ENCODE measurements around the gene PLPP3.
A peak's percentile ranks its signal among the peaks of the same experiment; 100 is the strongest.

Gene PLPP3

GRCh38 chr1:56456435-56457101 is 122.8 kb downstream of the PLPP3 start:
- DNase-seq, result no peak

- DNase-seq, result no peak
Measured at GRCh38 chr1:56453417-56454078, 125.8 kb downstream of the PLPP3 start.

- DNase-seq, result no peak
Measured at GRCh38 chr1:56453016-56453415, 126.3 kb downstream of the PLPP3 start.

DNA sequence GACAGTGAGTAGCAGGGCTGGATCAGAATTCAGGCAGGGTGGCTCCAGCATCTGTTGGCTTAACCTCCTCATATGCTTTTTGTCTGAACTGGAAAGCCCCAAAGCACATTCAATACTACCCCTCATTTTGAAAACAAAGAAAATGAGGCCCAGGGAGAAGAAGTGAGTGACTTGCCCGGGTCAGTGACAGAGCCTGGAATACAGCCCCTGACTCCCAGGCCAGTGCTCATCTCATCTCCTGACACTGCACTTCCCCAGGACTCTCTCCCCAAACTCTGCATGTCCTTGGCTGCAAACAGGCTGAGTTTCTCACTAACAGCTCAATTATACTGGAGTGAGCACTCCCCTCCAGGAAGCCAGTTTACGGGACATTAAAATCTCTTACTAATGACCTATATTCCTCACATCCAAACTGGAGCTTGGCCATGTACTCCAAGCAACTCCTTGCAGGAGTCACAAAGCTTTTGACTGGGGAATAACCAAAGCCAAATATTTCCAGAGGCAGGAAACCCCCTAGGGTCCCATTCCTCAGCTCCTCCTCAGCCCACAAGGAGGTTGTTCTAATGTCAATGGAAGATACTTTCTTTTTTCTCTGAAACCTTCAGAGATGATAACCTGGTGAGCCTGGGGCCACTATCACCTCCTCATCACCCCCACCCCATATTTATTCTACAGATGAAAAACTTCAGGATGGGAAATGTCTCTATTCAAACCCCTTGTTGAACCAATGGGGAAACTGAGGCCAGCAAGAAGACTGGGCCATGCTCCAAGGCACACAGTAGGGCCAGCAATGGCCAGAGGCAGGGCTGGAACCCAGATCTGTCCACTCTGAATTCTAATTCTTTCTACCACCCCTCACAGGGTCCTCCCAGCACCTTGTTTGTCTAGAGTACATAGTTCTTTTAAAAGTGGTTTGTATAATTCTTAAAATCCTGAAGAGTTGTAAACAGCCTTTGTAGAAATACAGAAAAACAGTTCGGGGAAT is 127.0 kb downstream of the PLPP3 start:
- DNase-seq, result no peak

DNA sequence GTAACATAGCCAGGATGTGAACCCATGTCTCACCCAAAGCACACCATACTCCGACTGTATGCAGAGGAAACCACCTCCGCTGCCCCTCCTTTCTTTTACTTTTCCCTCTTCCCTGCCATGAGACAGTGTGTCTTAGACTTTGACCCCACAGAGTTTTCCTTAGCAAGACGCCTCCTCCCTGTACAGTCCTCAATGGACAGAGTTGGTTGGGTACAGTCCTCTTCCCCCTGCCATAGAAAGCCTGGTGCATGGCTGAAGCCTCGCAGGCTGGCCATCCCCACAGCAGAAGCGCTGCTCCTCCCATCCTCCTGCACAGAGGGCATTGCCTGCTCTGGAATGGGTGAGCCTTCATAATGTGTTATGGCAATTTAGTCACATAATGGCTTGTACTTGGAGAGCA is 127.9 kb downstream of the PLPP3 start:
- no peak for DNase-seq

DNA sequence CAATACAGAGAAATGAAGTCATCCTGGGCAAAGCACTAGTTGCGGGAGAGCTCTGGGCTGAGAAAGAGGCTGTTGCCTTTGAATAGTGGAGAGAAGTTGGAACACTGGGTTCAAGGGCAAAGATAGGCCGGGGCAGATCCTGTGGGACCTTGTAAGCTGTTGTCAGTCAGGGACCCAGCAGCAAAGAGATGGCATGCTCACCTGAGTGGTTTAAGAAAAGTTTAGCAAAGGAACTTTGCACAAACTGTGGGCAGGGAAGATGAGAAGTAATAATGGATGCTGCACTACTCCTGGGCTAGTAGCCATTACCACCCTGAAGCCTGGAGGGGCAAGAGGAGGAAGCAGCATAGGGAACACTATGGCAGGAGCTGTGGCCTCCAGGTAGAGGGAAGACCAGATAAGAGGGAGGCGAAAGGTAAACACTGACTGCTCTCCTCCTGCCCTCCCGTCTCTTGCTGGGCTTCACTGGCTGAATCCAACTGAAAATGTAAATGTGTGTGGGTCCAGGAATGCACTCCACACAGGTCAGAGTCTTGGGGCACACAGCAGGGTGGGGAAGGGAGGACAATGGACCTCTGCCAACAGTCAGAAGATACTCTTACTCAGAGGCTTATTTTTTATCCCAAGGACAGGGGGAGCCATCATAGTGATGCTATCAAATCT is 129.2 kb downstream of the PLPP3 start:
- DNase-seq, result no peak

DNA sequence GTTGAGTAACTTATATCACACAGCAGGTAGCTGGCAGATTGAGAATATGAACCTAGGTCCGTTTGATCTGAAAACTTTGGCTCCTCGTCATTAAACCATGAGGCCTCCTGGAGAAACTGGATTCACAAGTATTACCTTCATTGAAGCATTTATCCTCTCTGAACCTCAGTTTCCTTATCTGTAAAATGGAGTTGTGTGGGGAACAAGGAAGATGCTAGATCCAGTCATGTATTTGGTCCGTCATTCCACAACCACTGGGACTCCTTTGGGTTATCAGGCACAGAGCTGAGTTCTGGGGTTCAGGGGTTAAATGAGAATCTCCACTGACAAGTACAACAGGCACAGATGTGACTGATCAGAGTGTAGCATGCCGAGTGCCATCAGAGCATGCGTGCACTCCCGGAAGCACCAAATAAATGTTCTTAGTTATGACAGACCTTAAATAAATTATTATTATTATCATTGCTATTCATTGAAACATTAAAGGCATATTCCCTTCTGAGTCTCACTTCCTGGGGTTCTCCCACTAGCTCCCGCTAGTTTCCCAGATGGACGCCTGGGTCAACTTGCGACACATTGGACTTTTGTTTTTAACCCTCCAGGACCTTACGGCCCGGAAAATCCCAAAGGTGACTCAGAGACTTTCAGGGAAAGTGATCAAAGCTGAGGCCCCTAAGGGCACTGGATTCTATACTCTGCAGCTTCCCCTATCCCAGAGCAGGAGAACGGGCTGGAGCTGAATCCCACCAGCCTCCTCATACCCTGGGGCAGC is 130.6 kb downstream of the PLPP3 start:
- no peak for DNase-seq

GRCh38 chr1:56447823-56448222 is 131.5 kb downstream of the PLPP3 start:
- no peak for DNase-seq

GRCh38 chr1:56446531-56447098 is 132.7 kb downstream of the PLPP3 start:
- DNase-seq, result peak; percentile 49

DNA sequence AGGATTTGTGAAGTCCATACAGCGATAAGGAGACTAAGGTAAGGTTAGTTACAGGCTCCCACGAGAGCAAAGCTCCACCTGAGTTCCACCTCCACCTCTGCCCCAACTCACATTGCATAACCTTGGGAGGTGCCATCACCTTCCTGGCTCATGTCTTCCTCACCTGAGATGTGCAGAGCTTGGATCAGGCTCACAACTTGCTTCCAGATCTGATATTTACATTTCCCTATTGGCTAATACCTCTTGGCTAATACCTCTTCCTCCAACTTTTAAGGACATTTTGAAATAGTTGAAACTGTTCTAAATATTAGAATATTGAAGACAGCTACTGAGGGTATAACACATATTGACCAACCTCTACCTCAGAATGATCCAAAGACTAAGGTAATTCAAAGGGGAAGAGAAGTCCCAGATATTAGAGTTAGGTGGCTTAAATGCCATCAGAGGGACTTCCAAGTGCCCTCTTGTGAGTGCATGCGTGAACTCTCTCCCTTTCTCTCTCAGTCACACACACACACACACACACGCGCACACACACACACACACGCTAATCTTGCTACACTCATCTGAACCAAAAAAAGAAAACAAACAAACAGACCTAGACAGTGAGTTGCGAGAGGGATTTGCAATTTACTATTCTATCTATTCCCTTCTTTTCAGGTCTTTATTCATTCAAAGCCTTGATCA is 134.3 kb downstream of the PLPP3 start:
- no peak for DNase-seq

All from NCI-H446 treated with DMSO at 0.1 percent for 48 hours (cell line).